GM23338 (cell line): ENCODE results near the gene MTA1. TPM values are rescaled to one million over a fixed set of nuclear protein-coding genes. Genes with fewer than 3 reads are reported as not detected.

Experiments used
- ATAC-seq: fragments of 200-7000 bp; cut with Tn5 transposase; 3 replicates; pipeline ENCODE4 v1.9.1; 2020
- DNase-seq: peaks from one replicate; pipeline ENCODE4 v3.0.0-alpha.2; 2015; ENCODE audit warnings: low spot score
- H2AFZ ChIP-seq: fragments of 200-600 bp; sonication (generic); 2 replicates; pipeline ENCODE4 v1.8.0; 2016; ENCODE audit warnings: antibody characterized with exemption, mild to moderate bottlenecking, moderate library complexity
- H3F3A ChIP-seq: fragments of 200-600 bp; sonication (generic); replicated peaks from 2 replicates; pipeline ENCODE4 v1.8.0; 2017; ENCODE audit warnings: antibody characterized with exemption, mixed run types, low read depth
- H3K27ac ChIP-seq: fragments of 200-600 bp; sonication (generic); 2 replicates; pipeline ENCODE4 v1.6.1; 2016; ENCODE audit warnings: low read depth
- H3K27me3 ChIP-seq: fragments of 200-600 bp; sonication (generic); 2 replicates; pipeline ENCODE4 v1.8.0; 2016; ENCODE audit warnings: mild to moderate bottlenecking, mixed run types, moderate library complexity; ENCODE audit not compliant: insufficient read depth
- H3K36me3 ChIP-seq: fragments of 200-600 bp; sonication (generic); 2 replicates; pipeline ENCODE4 v1.8.0; 2016; ENCODE audit warnings: mild to moderate bottlenecking; ENCODE audit not compliant: insufficient read depth
- H3K4me1 ChIP-seq: fragments of 200-600 bp; sonication (generic); 2 replicates; pipeline ENCODE4 v1.8.0; 2016; ENCODE audit warnings: mild to moderate bottlenecking, moderate library complexity; ENCODE audit not compliant: insufficient read depth
- H3K4me2 ChIP-seq: fragments of 200-600 bp; sonication (generic); 2 replicates; pipeline ENCODE4 v1.7.1; 2017; ENCODE audit warnings: mixed run types
- H3K4me3 ChIP-seq: fragments of 200-600 bp; sonication (generic); 2 replicates; pipeline ENCODE4 v1.6.1; 2016; ENCODE audit warnings: mixed run types
- H3K79me2 ChIP-seq: fragments of 200-600 bp; sonication (generic); replicated peaks from 2 replicates; pipeline ENCODE4 v1.8.0; 2017; ENCODE audit warnings: mild to moderate bottlenecking; ENCODE audit not compliant: insufficient read depth
- H3K9me2 ChIP-seq: fragments of 200-600 bp; sonication (generic); 2 replicates; pipeline ENCODE4 v1.8.0; 2017; ENCODE audit not compliant: insufficient read depth
- H4K20me1 ChIP-seq: fragments of 200-600 bp; sonication (generic); replicated peaks from 2 replicates; pipeline ENCODE4 v1.8.0; 2017; ENCODE audit warnings: mild to moderate bottlenecking; ENCODE audit not compliant: insufficient read depth
- H3K27ac Mint-ChIP-seq: 2 replicates; pipeline ENCODE4 v1.8.0; 2020; ENCODE audit warnings: inconsistent platforms, mild to moderate bottlenecking, moderate library complexity, mixed read lengths
- H3K27me3 Mint-ChIP-seq: 3 replicates; pipeline ENCODE4 v1.8.0; 2022; ENCODE audit warnings: low read depth, mild to moderate bottlenecking, moderate library complexity, mixed read lengths, inconsistent platforms; ENCODE audit not compliant: insufficient read depth, poor library complexity
- H3K36me3 Mint-ChIP-seq: 3 replicates; pipeline ENCODE4 v1.8.0; 2021; ENCODE audit warnings: low read depth, mild to moderate bottlenecking, inconsistent platforms, moderate library complexity, mixed read lengths
- H3K4me1 Mint-ChIP-seq: 3 replicates; pipeline ENCODE4 v1.8.0; 2020; ENCODE audit warnings: mild to moderate bottlenecking, inconsistent platforms, mixed read lengths
- H3K4me3 Mint-ChIP-seq: 3 replicates; pipeline ENCODE4 v1.8.0; 2021; ENCODE audit warnings: moderate library complexity, mild to moderate bottlenecking, inconsistent platforms, mixed read lengths
- H3K9me3 Mint-ChIP-seq: 3 replicates; pipeline ENCODE4 v1.8.0; 2020; ENCODE audit warnings: moderate library complexity, mild to moderate bottlenecking, inconsistent platforms, mixed read lengths
- ETS1 ChIP-seq: IDR thresholded peaks from 2 replicates; pipeline ENCODE4 v1.6.1; 2016; ENCODE audit warnings: antibody characterized with exemption
- EZH2 ChIP-seq: fragments of 200-600 bp; sonication (generic); IDR thresholded peaks from one replicate; pipeline ENCODE4 v1.8.0; 2017; ENCODE audit warnings: antibody characterized with exemption, mild to moderate bottlenecking, low read depth; ENCODE audit not compliant: unreplicated experiment
- EZH2phosphoT487 ChIP-seq: fragments of 200-600 bp; sonication (generic); IDR thresholded peaks from one replicate; pipeline ENCODE4 v1.8.1; 2018; ENCODE audit warnings: antibody characterized with exemption; ENCODE audit not compliant: unreplicated experiment
- JUNB ChIP-seq: IDR thresholded peaks from one replicate; pipeline ENCODE4 v1.6.1; 2016; ENCODE audit warnings: antibody characterized with exemption; ENCODE audit not compliant: unreplicated experiment
- NANOG ChIP-seq: IDR thresholded peaks from 2 replicates; pipeline ENCODE4 v1.6.1; 2016; ENCODE audit warnings: antibody characterized with exemption, borderline replicate concordance
- REST ChIP-seq: IDR thresholded peaks from one replicate; pipeline ENCODE4 v1.6.1; 2018; ENCODE audit warnings: antibody characterized with exemption; ENCODE audit not compliant: unreplicated experiment
- STAT1 ChIP-seq: IDR thresholded peaks from one replicate; pipeline ENCODE4 v1.6.1; 2016; ENCODE audit warnings: antibody characterized with exemption; ENCODE audit not compliant: unreplicated experiment
- ZNF114 ChIP-seq: fragments of 250-450 bp; sonication (Bioruptor Pico); IDR thresholded peaks from 2 replicates; pipeline ENCODE4 v1.5.0; 2020; ENCODE audit warnings: mild to moderate bottlenecking, moderate library complexity
- ZNF331 ChIP-seq: fragments of 250-450 bp; sonication (Bioruptor Pico); IDR thresholded peaks from 2 replicates; pipeline ENCODE4 v1.5.0; 2020; ENCODE audit warnings: low read depth, mild to moderate bottlenecking, moderate library complexity
- ZNF462 ChIP-seq: fragments of 250-450 bp; sonication (Bioruptor Pico); IDR thresholded peaks from 2 replicates; pipeline ENCODE4 v1.5.0; 2020; ENCODE audit warnings: mild to moderate bottlenecking, moderate library complexity
- polyA plus RNA-seq: library from polyadenylated mRNA; unstranded; fragments of >200 nt; fragmentation: Nextera tagmentation; extraction: Ambion mirVana; gene quantifications from 2 replicates; pipeline ENCODE4 v1.2.1, GENCODE V29; 2016
- total RNA-seq: library from RNA; depleted of rRNA; stranded (reverse); fragments of >200 nt; shearing (Covaris generic); gene quantifications from 2 replicates; pipeline ENCODE4 v1.2.3, GENCODE V29; 2014

The MTA1 gene
- total and polyA plus RNA-seq, 2 experiments from 2014 or later: 53.3 to 126 TPM

DNA sequence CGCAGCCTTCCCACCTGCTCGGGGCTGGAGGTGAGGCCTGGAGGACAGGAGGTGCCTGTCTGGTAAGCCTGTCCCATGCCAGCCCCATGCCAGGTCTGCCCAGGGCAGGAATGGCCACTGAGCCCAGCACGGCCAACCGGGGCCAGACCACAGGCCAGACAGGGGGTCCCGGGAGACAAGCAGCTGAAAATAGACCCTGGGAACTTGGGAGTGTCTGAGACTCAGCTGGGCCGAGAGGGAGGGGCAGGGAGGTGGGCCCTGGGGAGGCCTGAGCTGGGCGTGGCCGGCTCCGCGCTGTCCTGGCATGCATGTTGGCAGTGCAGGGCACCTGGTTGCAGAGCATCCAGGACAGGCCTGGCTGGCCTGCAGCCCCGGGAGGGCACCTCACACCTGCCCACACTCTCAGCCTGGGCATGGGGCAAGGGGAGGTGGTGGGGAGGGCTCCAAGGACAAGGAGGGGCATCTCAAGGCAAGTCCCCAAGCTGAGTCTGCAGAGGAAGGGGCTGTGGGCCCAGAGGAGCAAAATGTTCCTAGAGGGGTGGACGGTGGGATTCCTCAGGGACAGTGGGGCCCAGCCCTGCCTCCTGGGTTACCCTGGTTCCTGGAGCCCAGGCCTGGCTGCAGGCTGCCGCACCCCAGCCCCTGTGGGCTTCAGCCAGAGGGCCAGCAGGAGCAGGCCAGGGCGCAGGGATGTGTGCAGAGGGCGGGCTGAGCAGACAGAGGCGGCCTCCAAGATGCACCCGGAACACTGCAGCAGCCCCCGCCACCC is 63.9 kb downstream of the MTA1 start (continued):
- TF ChIP-seq REST (no peak), EZH2phosphoT487 (no peak)

DNA sequence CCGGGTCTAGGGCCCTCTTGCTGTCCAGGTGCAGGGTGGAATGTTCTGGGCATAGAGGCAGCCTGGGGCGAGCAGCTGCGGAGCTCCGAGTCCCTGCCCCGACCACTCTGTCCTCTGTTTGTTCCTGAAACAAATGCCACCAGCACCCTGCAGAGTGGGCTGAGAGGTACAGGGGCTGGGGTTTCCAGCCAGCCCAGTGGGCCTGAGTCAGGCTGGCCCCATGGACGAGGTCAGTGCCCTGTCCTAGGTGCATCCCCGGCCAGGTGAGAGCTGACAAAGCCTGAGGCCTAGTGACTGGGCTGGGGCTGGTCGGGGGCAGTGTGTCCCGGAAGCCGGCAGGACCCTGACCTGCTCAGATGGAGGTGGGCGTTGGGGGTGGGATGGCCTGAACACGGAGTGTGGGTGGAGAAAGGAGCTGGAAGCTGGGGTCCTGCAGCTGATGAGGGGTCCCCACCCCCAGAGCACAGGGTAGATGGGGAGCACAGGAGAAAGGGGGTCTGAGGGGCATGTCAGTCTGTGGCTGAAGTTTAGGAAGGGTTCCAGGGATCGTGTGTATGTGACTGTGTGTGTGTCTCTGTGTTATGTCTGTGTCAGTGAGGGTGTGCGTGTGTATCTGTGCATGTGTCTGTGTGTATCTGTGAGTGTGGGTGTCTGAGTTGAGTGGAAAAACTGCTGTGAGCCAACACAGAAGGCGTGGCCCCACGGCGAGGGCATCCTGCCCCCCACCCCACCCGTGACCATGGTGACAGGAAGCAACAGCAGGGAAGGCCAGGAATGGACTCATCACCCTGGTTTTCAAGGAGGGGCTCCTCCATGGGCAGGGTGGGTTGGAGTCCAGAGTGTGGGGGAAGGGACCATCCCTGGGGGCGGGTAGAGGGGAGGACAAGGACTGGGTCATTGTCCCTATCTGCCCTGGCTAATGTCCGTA is 64.7 kb downstream of the MTA1 start:
- H3K36me3 ChIP-seq: no peaks in the 10 kb centered on the region
- H4K20me1 ChIP-seq: no peaks in the 10 kb centered on the region
- H3K4me1 ChIP-seq: peaks cover 9% of the 10 kb centered on the region; the same call in 1 of the 2 replicates
- H3K27ac ChIP-seq: no peak overlapping the region
- Mint-ChIP-seq H3K36me3 (no peaks in the 10 kb centered on the region), H3K4me1 (peaks cover 16% of the 10 kb centered on the region; the same call in 2 of the 3 replicates), H3K4me3 (no peak overlapping the region; the same call in 2 of the 3 replicates), H3K27ac (no peak overlapping the region), H3K27me3 (peaks cover 74% of the 10 kb centered on the region), H3K9me3 (no peaks in the 10 kb centered on the region)
- H3K79me2 ChIP-seq: no peaks in the 10 kb centered on the region
- no peak overlapping the region for H2AFZ ChIP-seq
- no peaks in the 10 kb centered on the region for H3K9me2 ChIP-seq
- ATAC-seq (no peak), DNase-seq (no peak)
- no peaks in the 10 kb centered on the region for H3F3A ChIP-seq
- H3K4me2 ChIP-seq: no peak overlapping the region
- peaks cover 94% of the 10 kb centered on the region for H3K27me3 ChIP-seq
- H3K4me3 ChIP-seq: no peak overlapping the region
- TF ChIP-seq ETS1 (no peak), ZNF331 (CRISPR knock-in tag) (no peak), ZNF114 (no peak), JUNB (no peak), EZH2 (no peak), NANOG (no peak), ZNF462 (CRISPR knock-in tag) (no peak), STAT1 (no peak)
